WTC11 (cell line): Measurements from ENCODE around the gene LMF2. TPM values are rescaled to one million over a fixed set of nuclear protein-coding genes. Genes with fewer than 3 reads are reported as not detected.
A peak's percentile ranks its signal among the peaks of the same experiment; 100 is the strongest.

Source experiments
- ATAC-seq: fragments of 200-7000 bp; cut with Tn5 transposase; 2 replicates; pipeline ENCODE4 v1.10.0; 2021; ENCODE audit warnings: mild to moderate bottlenecking, moderate library complexity
- CTCF ChIA-PET: fragments of 300-600 bp; sonication (Branson Sonifier 250); formaldehyde crosslinking; loops from one replicate; lab custom pipeline; 2021; ENCODE audit warnings: antibody characterized with exemption; lab: Charles Lee
- POLR2A ChIA-PET: fragments of 350-600 bp; sonication (Branson Sonifier 250); formaldehyde crosslinking; loops from one replicate; lab custom pipeline; 2021; ENCODE audit warnings: antibody characterized with exemption; lab: Charles Lee
- DNase-seq: peaks from one replicate; pipeline ENCODE4 v3.0.0; 2021; ENCODE audit warnings: low spot score
- H3K27ac Mint-ChIP-seq: 2 replicates; pipeline ENCODE4 v1.8.0; 2021; ENCODE audit warnings: mixed read lengths
- H3K27me3 Mint-ChIP-seq: 2 replicates; pipeline ENCODE4 v1.8.0; 2021; ENCODE audit warnings: low read depth, mild to moderate bottlenecking, moderate library complexity, mixed read lengths
- H3K36me3 Mint-ChIP-seq: 2 replicates; pipeline ENCODE4 v1.8.0; 2021; ENCODE audit warnings: mixed read lengths
- H3K4me1 Mint-ChIP-seq: 2 replicates; pipeline ENCODE4 v1.8.0; 2022; ENCODE audit warnings: mixed read lengths
- H3K4me3 Mint-ChIP-seq: 2 replicates; pipeline ENCODE4 v1.8.0; 2021; ENCODE audit warnings: mild to moderate bottlenecking, moderate library complexity, mixed read lengths
- H3K9me3 Mint-ChIP-seq: 2 replicates; pipeline ENCODE4 v1.8.0; 2021; ENCODE audit warnings: mixed read lengths
- AR ChIP-seq: fragments of 250-450 bp; sonication (Bioruptor Pico); IDR thresholded peaks from 2 replicates; pipeline ENCODE4 v1.9.0; 2021; ENCODE audit warnings: mild to moderate bottlenecking
- FOXP1 ChIP-seq: sonication (generic); formaldehyde crosslinking; IDR thresholded peaks from 2 replicates; pipeline ENCODE4 v1.8.0; 2022; ENCODE audit warnings: missing genetic modification reagents, mild to moderate bottlenecking, moderate library complexity, borderline replicate concordance
- MAX ChIP-seq: sonication (generic); formaldehyde crosslinking; IDR thresholded peaks from 2 replicates; pipeline ENCODE4 v1.8.0; 2022; ENCODE audit warnings: mild to moderate bottlenecking, missing genetic modification reagents
- MLX ChIP-seq: sonication (generic); formaldehyde crosslinking; IDR thresholded peaks from 2 replicates; pipeline ENCODE4 v1.8.1; 2023; ENCODE audit warnings: mild to moderate bottlenecking, missing genetic modification reagents, moderate library complexity
- MYBL2 ChIP-seq: sonication (generic); formaldehyde crosslinking; IDR thresholded peaks from 2 replicates; pipeline ENCODE4 v1.8.1; 2023; ENCODE audit warnings: mild to moderate bottlenecking, moderate library complexity, missing genetic modification reagents
- SMAD4 ChIP-seq: sonication (generic); formaldehyde crosslinking; IDR thresholded peaks from 2 replicates; pipeline ENCODE4 v1.8.0; 2022; ENCODE audit warnings: mild to moderate bottlenecking, missing genetic modification reagents
- USF1 ChIP-seq: sonication (generic); formaldehyde crosslinking; IDR thresholded peaks from 2 replicates; pipeline ENCODE4 v1.8.0; 2022; ENCODE audit warnings: mild to moderate bottlenecking, missing genetic modification reagents
- ZNF121 ChIP-seq: sonication (generic); formaldehyde crosslinking; IDR thresholded peaks from 2 replicates; pipeline ENCODE4 v1.8.0; 2023; ENCODE audit warnings: missing genetic modification reagents
- ZNF232 ChIP-seq: sonication (generic); formaldehyde crosslinking; IDR thresholded peaks from 2 replicates; pipeline ENCODE4 v1.8.0; 2022; ENCODE audit warnings: mild to moderate bottlenecking, missing genetic modification reagents
- ZNF263 ChIP-seq: sonication (generic); formaldehyde crosslinking; IDR thresholded peaks from 2 replicates; pipeline ENCODE4 v1.8.1; 2022; ENCODE audit warnings: low read depth, mild to moderate bottlenecking, moderate library complexity, missing genetic modification reagents
- total RNA-seq: library from RNA; stranded (reverse); gene quantifications from 3 replicates; pipeline ENCODE4 v1.2.3, GENCODE V29; 2021
- TF ChIP-seq, protein P1 (sequence below): fragments of 250-450 bp; sonication (Bioruptor Pico); IDR thresholded peaks from 2 replicates; pipeline ENCODE4 v1.9.0; 2021; ENCODE audit warnings: mild to moderate bottlenecking
- TF ChIP-seq, protein P2 (sequence below): sonication (generic); formaldehyde crosslinking; conservative IDR thresholded peaks from 2 replicates; pipeline ENCODE4 v1.8.1; 2022; ENCODE audit warnings: mild to moderate bottlenecking, missing genetic modification reagents
- TF ChIP-seq, protein P3 (sequence below): fragments of 250-450 bp; sonication (Bioruptor Pico); IDR thresholded peaks from 2 replicates; pipeline ENCODE4 v1.9.0; 2021; ENCODE audit warnings: mild to moderate bottlenecking, borderline replicate concordance
- TF ChIP-seq, protein P4 (sequence below): sonication (generic); formaldehyde crosslinking; IDR thresholded peaks from 2 replicates; pipeline ENCODE4 v1.8.1; 2023; ENCODE audit warnings: mild to moderate bottlenecking, missing genetic modification reagents, borderline replicate concordance

The LMF2 gene
- total RNA-seq, 1 experiment from 2014 or later, result 43.7 TPM

- POLR2A ChIA-PET, result interaction anchor here (1.3 to 2.3 kb wide), 3 partner anchors 14 to 38 kb away, joined by 3 to 13 read pairs (median 4); partner anchors contain the start of genes LMF2, NCAPH2 and SYCE3
- peak overlapping the region; percentile 84; the same call in 1 of the 2 replicates for H3K27ac Mint-ChIP-seq
- peaks cover 32% of the 10 kb centered on the region for H3K27me3 Mint-ChIP-seq
- peak overlapping the region; percentile 82 for H3K4me3 Mint-ChIP-seq
- CTCF ChIA-PET, result interaction anchor here (0.8 to 4.3 kb wide), 20 partner anchors 7 to 250 kb away, joined by 3 to 60 read pairs (median 6); partner anchors contain the start of genes ARSA, LMF2, NCAPH2 and SYCE3
- no peak for ATAC-seq
- TF ChIP-seq, protein P1, sequence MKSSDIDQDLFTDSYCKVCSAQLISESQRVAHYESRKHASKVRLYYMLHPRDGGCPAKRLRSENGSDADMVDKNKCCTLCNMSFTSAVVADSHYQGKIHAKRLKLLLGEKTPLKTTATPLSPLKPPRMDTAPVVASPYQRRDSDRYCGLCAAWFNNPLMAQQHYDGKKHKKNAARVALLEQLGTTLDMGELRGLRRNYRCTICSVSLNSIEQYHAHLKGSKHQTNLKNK (CRISPR knock-in tag), result no peak
- TF ChIP-seq, protein P2, sequence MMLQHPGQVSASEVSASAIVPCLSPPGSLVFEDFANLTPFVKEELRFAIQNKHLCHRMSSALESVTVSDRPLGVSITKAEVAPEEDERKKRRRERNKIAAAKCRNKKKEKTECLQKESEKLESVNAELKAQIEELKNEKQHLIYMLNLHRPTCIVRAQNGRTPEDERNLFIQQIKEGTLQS (CRISPR knock-in tag), result no peak
- TF ChIP-seq FOXP1 (CRISPR knock-in tag), result 0 out of 2 replicates have a peak, but pooled peaks have one; percentile 4
- H3K36me3 Mint-ChIP-seq, result peaks cover 3% of the 10 kb centered on the region
- no peak for DNase-seq
- H3K4me1 Mint-ChIP-seq, result peaks cover 13% of the 10 kb centered on the region
- H3K9me3 Mint-ChIP-seq, result no peaks in the 10 kb centered on the region
These were observed 17.2 kb upstream of the LMF2 start for GRCh38 chr22:50524676-50525103.

GRCh38 chr22:50523806-50524675, 16.5 kb upstream of the LMF2 start:
- H3K36me3 Mint-ChIP-seq, result peaks cover 7% of the 10 kb centered on the region
- no peak for TF ChIP-seq USF1 (CRISPR knock-in tag)
- no peak for TF ChIP-seq ZNF121 (CRISPR knock-in tag)
- no peak for TF ChIP-seq ZNF263 (CRISPR knock-in tag)
- TF ChIP-seq, protein P3, sequence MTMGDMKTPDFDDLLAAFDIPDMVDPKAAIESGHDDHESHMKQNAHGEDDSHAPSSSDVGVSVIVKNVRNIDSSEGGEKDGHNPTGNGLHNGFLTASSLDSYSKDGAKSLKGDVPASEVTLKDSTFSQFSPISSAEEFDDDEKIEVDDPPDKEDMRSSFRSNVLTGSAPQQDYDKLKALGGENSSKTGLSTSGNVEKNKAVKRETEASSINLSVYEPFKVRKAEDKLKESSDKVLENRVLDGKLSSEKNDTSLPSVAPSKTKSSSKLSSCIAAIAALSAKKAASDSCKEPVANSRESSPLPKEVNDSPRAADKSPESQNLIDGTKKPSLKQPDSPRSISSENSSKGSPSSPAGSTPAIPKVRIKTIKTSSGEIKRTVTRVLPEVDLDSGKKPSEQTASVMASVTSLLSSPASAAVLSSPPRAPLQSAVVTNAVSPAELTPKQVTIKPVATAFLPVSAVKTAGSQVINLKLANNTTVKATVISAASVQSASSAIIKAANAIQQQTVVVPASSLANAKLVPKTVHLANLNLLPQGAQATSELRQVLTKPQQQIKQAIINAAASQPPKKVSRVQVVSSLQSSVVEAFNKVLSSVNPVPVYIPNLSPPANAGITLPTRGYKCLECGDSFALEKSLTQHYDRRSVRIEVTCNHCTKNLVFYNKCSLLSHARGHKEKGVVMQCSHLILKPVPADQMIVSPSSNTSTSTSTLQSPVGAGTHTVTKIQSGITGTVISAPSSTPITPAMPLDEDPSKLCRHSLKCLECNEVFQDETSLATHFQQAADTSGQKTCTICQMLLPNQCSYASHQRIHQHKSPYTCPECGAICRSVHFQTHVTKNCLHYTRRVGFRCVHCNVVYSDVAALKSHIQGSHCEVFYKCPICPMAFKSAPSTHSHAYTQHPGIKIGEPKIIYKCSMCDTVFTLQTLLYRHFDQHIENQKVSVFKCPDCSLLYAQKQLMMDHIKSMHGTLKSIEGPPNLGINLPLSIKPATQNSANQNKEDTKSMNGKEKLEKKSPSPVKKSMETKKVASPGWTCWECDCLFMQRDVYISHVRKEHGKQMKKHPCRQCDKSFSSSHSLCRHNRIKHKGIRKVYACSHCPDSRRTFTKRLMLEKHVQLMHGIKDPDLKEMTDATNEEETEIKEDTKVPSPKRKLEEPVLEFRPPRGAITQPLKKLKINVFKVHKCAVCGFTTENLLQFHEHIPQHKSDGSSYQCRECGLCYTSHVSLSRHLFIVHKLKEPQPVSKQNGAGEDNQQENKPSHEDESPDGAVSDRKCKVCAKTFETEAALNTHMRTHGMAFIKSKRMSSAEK (CRISPR knock-in tag), result no peak
- no peak for TF ChIP-seq MLX (CRISPR knock-in tag)
- no peak for TF ChIP-seq ZNF232
- TF ChIP-seq MYBL2, result no peak
- no peak for TF ChIP-seq SMAD4
- TF ChIP-seq MAX, result no peak
- TF ChIP-seq, protein P4, sequence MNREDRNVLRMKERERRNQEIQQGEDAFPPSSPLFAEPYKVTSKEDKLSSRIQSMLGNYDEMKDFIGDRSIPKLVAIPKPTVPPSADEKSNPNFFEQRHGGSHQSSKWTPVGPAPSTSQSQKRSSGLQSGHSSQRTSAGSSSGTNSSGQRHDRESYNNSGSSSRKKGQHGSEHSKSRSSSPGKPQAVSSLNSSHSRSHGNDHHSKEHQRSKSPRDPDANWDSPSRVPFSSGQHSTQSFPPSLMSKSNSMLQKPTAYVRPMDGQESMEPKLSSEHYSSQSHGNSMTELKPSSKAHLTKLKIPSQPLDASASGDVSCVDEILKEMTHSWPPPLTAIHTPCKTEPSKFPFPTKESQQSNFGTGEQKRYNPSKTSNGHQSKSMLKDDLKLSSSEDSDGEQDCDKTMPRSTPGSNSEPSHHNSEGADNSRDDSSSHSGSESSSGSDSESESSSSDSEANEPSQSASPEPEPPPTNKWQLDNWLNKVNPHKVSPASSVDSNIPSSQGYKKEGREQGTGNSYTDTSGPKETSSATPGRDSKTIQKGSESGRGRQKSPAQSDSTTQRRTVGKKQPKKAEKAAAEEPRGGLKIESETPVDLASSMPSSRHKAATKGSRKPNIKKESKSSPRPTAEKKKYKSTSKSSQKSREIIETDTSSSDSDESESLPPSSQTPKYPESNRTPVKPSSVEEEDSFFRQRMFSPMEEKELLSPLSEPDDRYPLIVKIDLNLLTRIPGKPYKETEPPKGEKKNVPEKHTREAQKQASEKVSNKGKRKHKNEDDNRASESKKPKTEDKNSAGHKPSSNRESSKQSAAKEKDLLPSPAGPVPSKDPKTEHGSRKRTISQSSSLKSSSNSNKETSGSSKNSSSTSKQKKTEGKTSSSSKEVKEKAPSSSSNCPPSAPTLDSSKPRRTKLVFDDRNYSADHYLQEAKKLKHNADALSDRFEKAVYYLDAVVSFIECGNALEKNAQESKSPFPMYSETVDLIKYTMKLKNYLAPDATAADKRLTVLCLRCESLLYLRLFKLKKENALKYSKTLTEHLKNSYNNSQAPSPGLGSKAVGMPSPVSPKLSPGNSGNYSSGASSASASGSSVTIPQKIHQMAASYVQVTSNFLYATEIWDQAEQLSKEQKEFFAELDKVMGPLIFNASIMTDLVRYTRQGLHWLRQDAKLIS, result no peak
- no peak for TF ChIP-seq AR (CRISPR knock-in tag)
- CTCF ChIA-PET, result interaction anchor here (1.8 to 4.3 kb wide), 9 partner anchors 12 to 175 kb away, joined by 7 to 60 read pairs (median 15); partner anchors contain the start of genes ARSA, LMF2, NCAPH2 and SYCE3
- H3K4me1 Mint-ChIP-seq, result peaks cover 13% of the 10 kb centered on the region
- no peaks in the 10 kb centered on the region for H3K9me3 Mint-ChIP-seq
- no peak for ATAC-seq
- POLR2A ChIA-PET, result interaction anchor here (1.3 to 2.3 kb wide), 2 partner anchors 14 to 16 kb away, joined by 4 to 13 read pairs; partner anchors contain the start of genes LMF2 and NCAPH2
- H3K27me3 Mint-ChIP-seq, result peaks cover 25% of the 10 kb centered on the region
- peak overlapping the region; percentile 84; the same call in 1 of the 2 replicates for H3K27ac Mint-ChIP-seq
- no peak for DNase-seq
- peak overlapping the region; percentile 82 for H3K4me3 Mint-ChIP-seq
